Measurements from ENCODE around the gene NOTUM.

NOTUM gene

GRCh38 chr17:81909966-81910839 lies 50.8 kb downstream of the NOTUM start:
- no peak for DNase-seq (ENCODE audit: low read depth)

GRCh38 chr17:81909231-81909630 lies 51.8 kb downstream of the NOTUM start:
- no peak for DNase-seq (ENCODE audit: low read depth)

- DNase-seq (ENCODE audit: low read depth) = no peak
Measured at GRCh38 chr17:81908793-81909192, 52.2 kb downstream of the NOTUM start.

GRCh38 chr17:81907219-81908145 lies 53.5 kb downstream of the NOTUM start:
- no peak for DNase-seq (ENCODE audit: low read depth)

- no peak for DNase-seq (ENCODE audit: low read depth)
Measured at GRCh38 chr17:81906476-81907218, 54.3 kb downstream of the NOTUM start.

- no peak for DNase-seq (ENCODE audit: low read depth)
Measured at GRCh38 chr17:81905993-81906392, 55.0 kb downstream of the NOTUM start.

- DNase-seq (ENCODE audit: low read depth) = no peak
Measured at GRCh38 chr17:81905424-81905875, 55.5 kb downstream of the NOTUM start.

GRCh38 chr17:81904600-81905423 lies 56.2 kb downstream of the NOTUM start:
- no peak for DNase-seq (ENCODE audit: low read depth)

- DNase-seq (ENCODE audit: low read depth) = no peak
Measured at GRCh38 chr17:81903896-81904599, 56.9 kb downstream of the NOTUM start.

- DNase-seq (ENCODE audit: low read depth) = no peak
Measured at GRCh38 chr17:81903415-81903831, 57.6 kb downstream of the NOTUM start.

- no peak for DNase-seq (ENCODE audit: low read depth)
Measured at GRCh38 chr17:81902653-81903414, 58.2 kb downstream of the NOTUM start.
